ENCODE measurements around the gene JDP2. TPM values are rescaled to one million over a fixed set of nuclear protein-coding genes. Genes with fewer than 3 reads are reported as not detected.
"Not testable (repeated sequence)": the region's sequence is repeated elsewhere in the genome, so short reads cannot be mapped to it uniquely, and the experiment has no call there.

Gene JDP2
- total RNA-seq, 1 experiment from 2014 or later = 45.3 TPM

DNA sequence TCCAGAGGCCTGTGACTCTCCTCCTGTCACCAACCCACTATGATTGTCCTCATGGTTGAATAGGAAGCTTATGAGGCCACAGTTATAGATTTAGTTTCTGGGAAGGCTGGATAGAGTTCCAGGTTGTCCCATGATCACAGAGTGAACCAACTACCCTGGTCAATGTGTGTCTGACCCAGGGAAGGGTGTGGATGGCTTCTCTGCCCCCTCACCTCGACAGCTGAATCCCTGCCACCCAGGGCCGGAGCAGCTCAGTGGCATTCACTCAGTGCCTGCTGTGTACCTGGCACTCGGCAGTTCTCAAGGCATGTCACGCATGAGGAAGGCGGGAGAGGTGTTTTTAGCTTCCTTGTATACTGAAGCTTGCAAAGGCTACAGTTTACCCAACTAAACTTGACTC lies 43.2 kb downstream of the JDP2 start:
- no peak overlapping the region for H3K27ac Mint-ChIP-seq (ENCODE audit: low read depth, unreplicated experiment)
- POLR2A ChIA-PET = no interaction called here

DNA sequence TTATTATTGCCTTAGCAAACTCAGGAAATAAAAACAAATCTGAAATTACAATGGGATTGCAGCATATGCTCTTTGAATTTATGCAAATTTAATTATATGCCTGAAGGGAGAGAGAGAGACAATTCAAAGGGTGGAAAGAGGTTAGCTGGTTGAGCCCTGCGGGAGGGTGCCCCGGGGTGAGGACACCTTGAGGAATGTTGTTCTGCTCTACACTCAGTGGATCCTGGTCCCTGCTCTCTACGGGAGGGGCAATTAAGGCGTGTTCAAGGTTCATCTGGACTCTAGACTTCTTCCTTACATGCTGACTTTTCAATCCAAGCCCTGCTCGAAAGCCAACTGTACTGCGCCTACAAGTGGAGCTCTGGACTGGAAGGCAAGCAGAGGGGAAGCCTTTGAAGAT lies 46.3 kb downstream of the JDP2 start:
- peaks cover 58% of the 10 kb centered on the region for H3K36me3 Mint-ChIP-seq (ENCODE audit: insufficient read depth, unreplicated experiment)
- H3K27me3 Mint-ChIP-seq (ENCODE audit: insufficient read depth, unreplicated experiment); H3K4me3 Mint-ChIP-seq (ENCODE audit: unreplicated experiment); H3K4me1 Mint-ChIP-seq (ENCODE audit: insufficient read depth, unreplicated experiment); intact Hi-C loops (cut with micrococcal nuclease); BruUV-seq (replicated peaks); H3K27ac Mint-ChIP-seq (ENCODE audit: low read depth, unreplicated experiment); H3K9me3 Mint-ChIP-seq (ENCODE audit: unreplicated experiment); POLR2A ChIA-PET; DNase-seq (ENCODE audit: unreplicated experiment): not testable (repeated sequence)
- CTCF ChIA-PET = interaction anchor here (0.6 kb wide), 1 partner anchor 33 kb away, joined by 4 read pairs; no protein-coding TSS in a partner anchor

More for the DNA sequence above, 43.2 kb downstream of the JDP2 start:
- Mint-ChIP-seq H3K9me3 (ENCODE audit: unreplicated experiment) (no peaks in the 10 kb centered on the region), H3K4me1 (ENCODE audit: insufficient read depth, unreplicated experiment) (no peaks in the 10 kb centered on the region), H3K36me3 (ENCODE audit: insufficient read depth, unreplicated experiment) (peaks cover 71% of the 10 kb centered on the region), H3K27me3 (ENCODE audit: insufficient read depth, unreplicated experiment) (no peaks in the 10 kb centered on the region), H3K4me3 (ENCODE audit: unreplicated experiment) (no peak overlapping the region)
- TF ChIP-seq, protein P1, sequence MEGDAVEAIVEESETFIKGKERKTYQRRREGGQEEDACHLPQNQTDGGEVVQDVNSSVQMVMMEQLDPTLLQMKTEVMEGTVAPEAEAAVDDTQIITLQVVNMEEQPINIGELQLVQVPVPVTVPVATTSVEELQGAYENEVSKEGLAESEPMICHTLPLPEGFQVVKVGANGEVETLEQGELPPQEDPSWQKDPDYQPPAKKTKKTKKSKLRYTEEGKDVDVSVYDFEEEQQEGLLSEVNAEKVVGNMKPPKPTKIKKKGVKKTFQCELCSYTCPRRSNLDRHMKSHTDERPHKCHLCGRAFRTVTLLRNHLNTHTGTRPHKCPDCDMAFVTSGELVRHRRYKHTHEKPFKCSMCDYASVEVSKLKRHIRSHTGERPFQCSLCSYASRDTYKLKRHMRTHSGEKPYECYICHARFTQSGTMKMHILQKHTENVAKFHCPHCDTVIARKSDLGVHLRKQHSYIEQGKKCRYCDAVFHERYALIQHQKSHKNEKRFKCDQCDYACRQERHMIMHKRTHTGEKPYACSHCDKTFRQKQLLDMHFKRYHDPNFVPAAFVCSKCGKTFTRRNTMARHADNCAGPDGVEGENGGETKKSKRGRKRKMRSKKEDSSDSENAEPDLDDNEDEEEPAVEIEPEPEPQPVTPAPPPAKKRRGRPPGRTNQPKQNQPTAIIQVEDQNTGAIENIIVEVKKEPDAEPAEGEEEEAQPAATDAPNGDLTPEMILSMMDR (IDR thresholded peaks at IDR 0.05; ENCODE audit: unreplicated experiment) = no peak
- BruUV-seq (replicated peaks) = no TSS peak
- DNase-seq (ENCODE audit: unreplicated experiment) = no peak
- CTCF ChIA-PET = interaction anchor here (0.5 to 2.0 kb wide), 2 partner anchors 164 to 404 kb away, joined by 3 to 8 read pairs; no protein-coding TSS in a partner anchor
- intact Hi-C loops (cut with micrococcal nuclease) = no loop called here

DNA sequence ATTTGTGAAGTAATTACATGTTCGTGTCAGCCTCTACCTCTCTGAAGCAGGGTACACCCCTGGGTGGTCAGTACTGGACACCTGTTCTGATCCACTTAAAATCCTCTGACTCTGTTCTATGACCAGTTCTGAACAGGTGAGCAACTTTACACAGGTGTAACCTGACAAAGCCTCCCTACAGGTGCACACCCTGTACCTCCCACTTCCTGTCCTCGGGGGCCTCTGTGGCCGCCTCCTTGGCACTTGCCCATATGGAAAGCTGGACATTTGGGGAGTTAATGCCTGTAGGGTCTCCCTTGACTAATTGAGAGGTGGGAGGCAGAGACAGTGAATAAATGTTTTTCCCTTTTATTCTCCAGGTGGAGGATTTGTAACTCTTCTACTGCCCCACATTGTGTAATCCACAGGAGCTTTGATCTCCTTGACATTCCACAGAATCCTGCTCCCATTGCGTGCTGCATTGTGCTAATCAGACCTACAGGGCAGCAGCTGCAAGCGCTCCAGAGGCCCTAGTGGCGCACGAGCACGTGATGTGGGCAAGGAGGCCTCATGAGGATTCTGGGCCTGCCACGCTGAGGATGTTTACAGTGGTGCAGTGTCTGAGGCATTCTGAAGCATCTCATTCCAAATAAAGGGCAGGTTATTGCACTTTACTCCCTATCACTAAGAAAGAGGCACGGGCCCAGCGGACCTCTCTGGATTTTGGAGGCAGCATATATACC lies 48.6 kb downstream of the JDP2 start:
- Mint-ChIP-seq H3K27ac (ENCODE audit: low read depth, unreplicated experiment) (no peak overlapping the region), H3K36me3 (ENCODE audit: insufficient read depth, unreplicated experiment) (peaks cover 49% of the 10 kb centered on the region), H3K4me3 (ENCODE audit: unreplicated experiment) (no peak overlapping the region), H3K4me1 (ENCODE audit: insufficient read depth, unreplicated experiment) (no peaks in the 10 kb centered on the region), H3K27me3 (ENCODE audit: insufficient read depth, unreplicated experiment) (no peaks in the 10 kb centered on the region), H3K9me3 (ENCODE audit: unreplicated experiment) (no peaks in the 10 kb centered on the region)
- no peak for DNase-seq (ENCODE audit: unreplicated experiment)
- intact Hi-C loops (cut with micrococcal nuclease) = no loop called here
- CTCF ChIA-PET = interaction anchor here (0.7 to 1.7 kb wide), 4 partner anchors 10 to 234 kb away, joined by 3 to 4 read pairs (median 4); no protein-coding TSS in a partner anchor
- no TSS peak for BruUV-seq (replicated peaks)
- TF ChIP-seq, protein P1 (IDR thresholded peaks at IDR 0.05; ENCODE audit: unreplicated experiment) = no peak
- POLR2A ChIA-PET = interaction anchor here (1.0 kb wide), 1 partner anchor 156 kb away, joined by 3 read pairs; no protein-coding TSS in a partner anchor

DNA sequence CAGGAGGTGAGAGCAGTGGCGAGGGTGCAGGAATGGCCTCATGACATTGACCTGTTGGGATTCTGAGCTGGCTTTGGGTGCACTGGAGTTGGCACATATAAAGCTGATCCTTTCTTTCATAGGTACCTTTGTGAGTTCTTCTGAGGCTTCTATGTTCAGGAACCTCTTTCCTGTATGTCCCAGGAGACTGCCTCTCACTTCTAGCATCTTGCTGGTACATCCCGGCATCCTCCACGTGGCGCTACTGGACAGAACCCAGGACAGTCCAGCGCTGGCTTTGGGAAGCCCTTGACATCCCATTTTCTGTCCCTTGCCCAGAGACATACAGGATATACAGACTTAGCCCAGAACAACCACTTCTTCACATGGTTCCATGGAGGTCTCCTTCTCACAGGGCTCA lies 50.1 kb downstream of the JDP2 start:
- ChIA-PET POLR2A (no interaction called here), CTCF (interaction anchor here (3.0 to 3.5 kb wide), 2 partner anchors 11 to 170 kb away, joined by 13 to 14 read pairs; no protein-coding TSS in a partner anchor)
- intact Hi-C loops (cut with micrococcal nuclease) = no loop called here
- no peak for DNase-seq (ENCODE audit: unreplicated experiment)
- H3K9me3 Mint-ChIP-seq (ENCODE audit: unreplicated experiment) = no peaks in the 10 kb centered on the region
- H3K4me3 Mint-ChIP-seq (ENCODE audit: unreplicated experiment) = no peak overlapping the region
- no peaks in the 10 kb centered on the region for H3K4me1 Mint-ChIP-seq (ENCODE audit: insufficient read depth, unreplicated experiment)
- BruUV-seq (replicated peaks) = no TSS peak
- no peak overlapping the region for H3K27ac Mint-ChIP-seq (ENCODE audit: low read depth, unreplicated experiment)
- TF ChIP-seq, protein P1 (IDR thresholded peaks at IDR 0.05; ENCODE audit: unreplicated experiment) = no peak
- H3K27me3 Mint-ChIP-seq (ENCODE audit: insufficient read depth, unreplicated experiment) = no peaks in the 10 kb centered on the region
- peaks cover 34% of the 10 kb centered on the region for H3K36me3 Mint-ChIP-seq (ENCODE audit: insufficient read depth, unreplicated experiment)
